HepG2 (cell line): ENCODE measurements around the gene KRABD2.

Source experiments
- ARHGAP35 ChIP-seq: sonication (generic); formaldehyde crosslinking; IDR thresholded peaks from 2 replicates; pipeline ENCODE4 v1.9.0; 2022; ENCODE audit warnings: mild to moderate bottlenecking, inconsistent platforms, moderate library complexity, missing genetic modification reagents, borderline replicate concordance
- CBX5 ChIP-seq: sonication (generic); formaldehyde crosslinking; IDR thresholded peaks from 2 replicates; pipeline ENCODE4 v1.4.0; 2020; ENCODE audit warnings: missing genetic modification reagents, borderline replicate concordance
- CEBPG ChIP-seq: IDR thresholded peaks from 2 replicates; pipeline ENCODE4 v1.6.1; 2016
- ELF3 ChIP-seq: IDR thresholded peaks from 2 replicates; pipeline ENCODE4 v1.6.1; 2016; ENCODE audit warnings: missing genetic modification reagents, missing compliant biosample characterization
- ETV6 ChIP-seq: sonication (generic); formaldehyde crosslinking; conservative IDR thresholded peaks from 2 replicates; pipeline ENCODE4 v1.4.0; 2020; ENCODE audit warnings: missing genetic modification reagents
- GFI1 ChIP-seq: sonication (generic); formaldehyde crosslinking; IDR thresholded peaks from 2 replicates; pipeline ENCODE4 v1.5.0; 2020; ENCODE audit warnings: missing genetic modification reagents, mild to moderate bottlenecking, borderline replicate concordance
- MLLT10 ChIP-seq: sonication (generic); formaldehyde crosslinking; IDR thresholded peaks from 2 replicates; pipeline ENCODE4 v1.4.0; 2020; ENCODE audit warnings: missing genetic modification reagents
- SP4 ChIP-seq: sonication (generic); formaldehyde crosslinking; IDR thresholded peaks from 2 replicates; pipeline ENCODE4 v1.8.1; 2023; ENCODE audit warnings: mild to moderate bottlenecking, missing genetic modification reagents
- ZFP36 ChIP-seq: fragments of 150-350 bp; IDR thresholded peaks from 2 replicates; pipeline ENCODE4 v1.6.1; 2018; ENCODE audit warnings: borderline replicate concordance, low read length, low read depth; ENCODE audit not compliant: partially characterized antibody
- ZNF138 ChIP-seq: sonication (generic); formaldehyde crosslinking; IDR thresholded peaks from 2 replicates; pipeline ENCODE4 v1.5.0; 2020; ENCODE audit warnings: mild to moderate bottlenecking, low read depth, missing genetic modification reagents
- ZNF331 ChIP-seq: sonication (generic); formaldehyde crosslinking; IDR thresholded peaks from 2 replicates; pipeline ENCODE4 v1.4.0; 2020; ENCODE audit warnings: missing genetic modification reagents
- ZNF432 ChIP-seq: sonication (generic); formaldehyde crosslinking; IDR thresholded peaks from 2 replicates; pipeline ENCODE4 v1.5.0; 2020; ENCODE audit warnings: missing genetic modification reagents, mild to moderate bottlenecking, borderline replicate concordance
- ZNF781 ChIP-seq: sonication (generic); formaldehyde crosslinking; IDR thresholded peaks from 2 replicates; pipeline ENCODE4 v1.5.1; 2020; ENCODE audit warnings: borderline replicate concordance, mild to moderate bottlenecking, missing genetic modification reagents; ENCODE audit errors: not compliant biosample characterization
- ZSCAN12 ChIP-seq: sonication (generic); formaldehyde crosslinking; IDR thresholded peaks from 2 replicates; pipeline ENCODE4 v1.9.0; 2021; ENCODE audit warnings: mild to moderate bottlenecking, missing genetic modification reagents
- TF ChIP-seq, protein P1 (sequence below): IDR thresholded peaks from 2 replicates; pipeline ENCODE4 v1.4.0; 2020; ENCODE audit warnings: mild to moderate bottlenecking, missing genetic modification reagents
- TF ChIP-seq, protein P2 (sequence below), 2 experiments: fragments of 450-650 bp in 1 of 2; sonication (generic) in 1 of 2; formaldehyde crosslinking in 1 of 2; IDR thresholded peaks; 2 replicates each; pipeline versions ENCODE4 v1.6.1 to v1.8.0; 2016 to 2022; ENCODE audit warnings: antibody characterized with exemption in 1 of 2, mild to moderate bottlenecking in 1 of 2, missing genetic modification reagents in 1 of 2

Gene KRABD2

GRCh38 chr17:8376271-8377067, at the start of gene KRABD2 (continued):
- TF ChIP-seq, protein P1, sequence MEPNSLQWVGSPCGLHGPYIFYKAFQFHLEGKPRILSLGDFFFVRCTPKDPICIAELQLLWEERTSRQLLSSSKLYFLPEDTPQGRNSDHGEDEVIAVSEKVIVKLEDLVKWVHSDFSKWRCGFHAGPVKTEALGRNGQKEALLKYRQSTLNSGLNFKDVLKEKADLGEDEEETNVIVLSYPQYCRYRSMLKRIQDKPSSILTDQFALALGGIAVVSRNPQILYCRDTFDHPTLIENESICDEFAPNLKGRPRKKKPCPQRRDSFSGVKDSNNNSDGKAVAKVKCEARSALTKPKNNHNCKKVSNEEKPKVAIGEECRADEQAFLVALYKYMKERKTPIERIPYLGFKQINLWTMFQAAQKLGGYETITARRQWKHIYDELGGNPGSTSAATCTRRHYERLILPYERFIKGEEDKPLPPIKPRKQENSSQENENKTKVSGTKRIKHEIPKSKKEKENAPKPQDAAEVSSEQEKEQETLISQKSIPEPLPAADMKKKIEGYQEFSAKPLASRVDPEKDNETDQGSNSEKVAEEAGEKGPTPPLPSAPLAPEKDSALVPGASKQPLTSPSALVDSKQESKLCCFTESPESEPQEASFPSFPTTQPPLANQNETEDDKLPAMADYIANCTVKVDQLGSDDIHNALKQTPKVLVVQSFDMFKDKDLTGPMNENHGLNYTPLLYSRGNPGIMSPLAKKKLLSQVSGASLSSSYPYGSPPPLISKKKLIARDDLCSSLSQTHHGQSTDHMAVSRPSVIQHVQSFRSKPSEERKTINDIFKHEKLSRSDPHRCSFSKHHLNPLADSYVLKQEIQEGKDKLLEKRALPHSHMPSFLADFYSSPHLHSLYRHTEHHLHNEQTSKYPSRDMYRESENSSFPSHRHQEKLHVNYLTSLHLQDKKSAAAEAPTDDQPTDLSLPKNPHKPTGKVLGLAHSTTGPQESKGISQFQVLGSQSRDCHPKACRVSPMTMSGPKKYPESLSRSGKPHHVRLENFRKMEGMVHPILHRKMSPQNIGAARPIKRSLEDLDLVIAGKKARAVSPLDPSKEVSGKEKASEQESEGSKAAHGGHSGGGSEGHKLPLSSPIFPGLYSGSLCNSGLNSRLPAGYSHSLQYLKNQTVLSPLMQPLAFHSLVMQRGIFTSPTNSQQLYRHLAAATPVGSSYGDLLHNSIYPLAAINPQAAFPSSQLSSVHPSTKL (CRISPR knock-in tag) = peak; percentile 52; the same call in 1 of the 2 replicates
- TF ChIP-seq SP4 (CRISPR knock-in tag) = peak; percentile 78
- TF ChIP-seq GFI1 (CRISPR knock-in tag) = peak; percentile 50; the same call in 1 of the 2 replicates
- TF ChIP-seq MLLT10 (CRISPR knock-in tag) = no peak
- TF ChIP-seq ELF3 (CRISPR knock-in tag) = peak; percentile 50; the same call in 1 of the 2 replicates
- TF ChIP-seq ZNF432 (CRISPR knock-in tag) = no peak
- peak; percentile 86 for TF ChIP-seq ZNF331 (CRISPR knock-in tag)
- TF ChIP-seq ZSCAN12 (CRISPR knock-in tag) = no peak
- TF ChIP-seq, protein P2, sequence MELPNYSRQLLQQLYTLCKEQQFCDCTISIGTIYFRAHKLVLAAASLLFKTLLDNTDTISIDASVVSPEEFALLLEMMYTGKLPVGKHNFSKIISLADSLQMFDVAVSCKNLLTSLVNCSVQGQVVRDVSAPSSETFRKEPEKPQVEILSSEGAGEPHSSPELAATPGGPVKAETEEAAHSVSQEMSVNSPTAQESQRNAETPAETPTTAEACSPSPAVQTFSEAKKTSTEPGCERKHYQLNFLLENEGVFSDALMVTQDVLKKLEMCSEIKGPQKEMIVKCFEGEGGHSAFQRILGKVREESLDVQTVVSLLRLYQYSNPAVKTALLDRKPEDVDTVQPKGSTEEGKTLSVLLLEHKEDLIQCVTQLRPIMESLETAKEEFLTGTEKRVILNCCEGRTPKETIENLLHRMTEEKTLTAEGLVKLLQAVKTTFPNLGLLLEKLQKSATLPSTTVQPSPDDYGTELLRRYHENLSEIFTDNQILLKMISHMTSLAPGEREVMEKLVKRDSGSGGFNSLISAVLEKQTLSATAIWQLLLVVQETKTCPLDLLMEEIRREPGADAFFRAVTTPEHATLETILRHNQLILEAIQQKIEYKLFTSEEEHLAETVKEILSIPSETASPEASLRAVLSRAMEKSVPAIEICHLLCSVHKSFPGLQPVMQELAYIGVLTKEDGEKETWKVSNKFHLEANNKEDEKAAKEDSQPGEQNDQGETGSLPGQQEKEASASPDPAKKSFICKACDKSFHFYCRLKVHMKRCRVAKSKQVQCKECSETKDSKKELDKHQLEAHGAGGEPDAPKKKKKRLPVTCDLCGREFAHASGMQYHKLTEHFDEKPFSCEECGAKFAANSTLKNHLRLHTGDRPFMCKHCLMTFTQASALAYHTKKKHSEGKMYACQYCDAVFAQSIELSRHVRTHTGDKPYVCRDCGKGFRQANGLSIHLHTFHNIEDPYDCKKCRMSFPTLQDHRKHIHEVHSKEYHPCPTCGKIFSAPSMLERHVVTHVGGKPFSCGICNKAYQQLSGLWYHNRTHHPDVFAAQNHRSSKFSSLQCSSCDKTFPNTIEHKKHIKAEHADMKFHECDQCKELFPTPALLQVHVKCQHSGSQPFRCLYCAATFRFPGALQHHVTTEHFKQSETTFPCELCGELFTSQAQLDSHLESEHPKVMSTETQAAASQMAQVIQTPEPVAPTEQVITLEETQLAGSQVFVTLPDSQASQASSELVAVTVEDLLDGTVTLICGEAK (IDR thresholded peaks at IDR 0.05) = peak; percentile 66
- TF ChIP-seq, protein P2 (CRISPR knock-in tag; IDR thresholded peaks at IDR 0.05) = no peak
- TF ChIP-seq ETV6 (CRISPR knock-in tag) = no peak; the same call in 1 of the 2 replicates
- TF ChIP-seq ZNF781 (CRISPR knock-in tag) = peak; percentile 30
- TF ChIP-seq CEBPG (CRISPR knock-in tag) = no peak
- TF ChIP-seq ZFP36 = no peak
- 0 out of 2 replicates have a peak, but pooled peaks have one; percentile 24 for TF ChIP-seq ARHGAP35
- peak; percentile 69; the same call in 1 of the 2 replicates for TF ChIP-seq CBX5
- TF ChIP-seq ZNF138 (CRISPR knock-in tag) = 0 out of 2 replicates have a peak, but pooled peaks have one; percentile 68
